HepG2 (cell line): ENCODE results near the gene SH3D19. TPM values are rescaled to one million over a fixed set of nuclear protein-coding genes. Genes with fewer than 3 reads are reported as not detected.
A peak's percentile ranks its signal among the peaks of the same experiment; 100 is the strongest.

Source experiments
- ARNT ChIP-seq: fragments of 450-650 bp; IDR thresholded peaks from 2 replicates; pipeline ENCODE4 v1.6.1; 2017
- EHMT2 ChIP-seq: fragments of 200-600 bp; sonication (generic); IDR thresholded peaks from 2 replicates; pipeline ENCODE4 v1.7.0; 2017; ENCODE audit warnings: antibody characterized with exemption, low read depth, low read length, borderline replicate concordance
- GABPB1 ChIP-seq: IDR thresholded peaks from 2 replicates; pipeline ENCODE4 v1.6.1; 2016; ENCODE audit warnings: mild to moderate bottlenecking, missing genetic modification reagents, moderate library complexity, missing compliant biosample characterization
- GATAD2A ChIP-seq: IDR thresholded peaks from 2 replicates; pipeline ENCODE4 v1.6.1; 2016
- HDAC2 ChIP-seq: sonication (generic); formaldehyde crosslinking; IDR thresholded peaks from 2 replicates; pipeline ENCODE4 v1.4.0; 2020; ENCODE audit warnings: missing genetic modification reagents
- HIVEP1 ChIP-seq: sonication (generic); formaldehyde crosslinking; IDR thresholded peaks from 2 replicates; pipeline ENCODE4 v1.4.0; 2020; ENCODE audit warnings: mild to moderate bottlenecking, missing genetic modification reagents
- KLF12 ChIP-seq: sonication (generic); formaldehyde crosslinking; IDR thresholded peaks from 2 replicates; pipeline ENCODE4 v1.4.0; 2020; ENCODE audit warnings: missing genetic modification reagents, borderline replicate concordance
- MEIS1 ChIP-seq: sonication (generic); formaldehyde crosslinking; IDR thresholded peaks from 2 replicates; pipeline ENCODE4 v1.9.0; 2021; ENCODE audit warnings: mild to moderate bottlenecking, missing genetic modification reagents, moderate library complexity, borderline replicate concordance
- PAWR ChIP-seq: sonication (generic); formaldehyde crosslinking; IDR thresholded peaks from 2 replicates; pipeline ENCODE4 v1.4.0; 2020; ENCODE audit warnings: missing genetic modification reagents, mild to moderate bottlenecking, borderline replicate concordance
- SMARCC2 ChIP-seq: fragments of 450-650 bp; IDR thresholded peaks from 2 replicates; pipeline ENCODE4 v1.6.1; 2017; ENCODE audit warnings: antibody characterized with exemption, mild to moderate bottlenecking
- THAP11 ChIP-seq: IDR thresholded peaks from 2 replicates; pipeline ENCODE4 v1.6.1; 2016; ENCODE audit warnings: missing biosample characterization, missing genetic modification reagents
- ZNF207 ChIP-seq: fragments of 450-650 bp; IDR thresholded peaks from 2 replicates; pipeline ENCODE4 v1.6.1; 2016; ENCODE audit warnings: antibody characterized with exemption, borderline replicate concordance
- ZNF224 ChIP-seq: sonication (generic); formaldehyde crosslinking; IDR thresholded peaks from 2 replicates; pipeline ENCODE4 v1.5.0; 2020; ENCODE audit warnings: mild to moderate bottlenecking, missing genetic modification reagents
- ZNF225 ChIP-seq: sonication (generic); formaldehyde crosslinking; IDR thresholded peaks from 2 replicates; pipeline ENCODE4 v1.4.0; 2020; ENCODE audit warnings: mild to moderate bottlenecking, missing genetic modification reagents
- ZNF274 ChIP-seq: sonication (generic); formaldehyde crosslinking; IDR thresholded peaks from 2 replicates; pipeline ENCODE4 v1.5.1; 2020; ENCODE audit warnings: mild to moderate bottlenecking, missing genetic modification reagents
- ZNF546 ChIP-seq: sonication (generic); formaldehyde crosslinking; conservative IDR thresholded peaks from 2 replicates; pipeline ENCODE4 v1.8.1; 2023; ENCODE audit warnings: mild to moderate bottlenecking, missing genetic modification reagents
- ZSCAN20 ChIP-seq: sonication (generic); formaldehyde crosslinking; IDR thresholded peaks from 2 replicates; pipeline ENCODE4 v1.4.0; 2020; ENCODE audit warnings: missing genetic modification reagents, mild to moderate bottlenecking, borderline replicate concordance
- polyA plus RNA-seq, 8 experiments: library from polyadenylated mRNA; depleted of rRNA in 3 of 8; stranded (reverse) in 7 of 8; unstranded in 1 of 8; fragments of >200 nt; fragmentation: Illumina TruSeq in 4 of 8; extraction: Trizol in 4 of 8; gene quantifications; 2 replicates each; pipeline versions ENCODE4 v1.2.1 to v1.2.3, GENCODE V29; 2011 to 2016; ENCODE audit warnings: low read depth in 4 of 8, missing spikeins in 1 of 8, mixed read lengths in 1 of 8; ENCODE audit not compliant: insufficient read depth in 1 of 8
- total RNA-seq, 5 experiments: library from RNA; depleted of rRNA; stranded (reverse); fragments of >200 nt; fragmentation: Illumina TruSeq; extraction: Trizol; gene quantifications; 2 replicates each; pipeline ENCODE4 v1.2.3, GENCODE V29; 2016; ENCODE audit warnings: low read depth in 1 of 5
- TF ChIP-seq, protein P1 (sequence below): sonication (generic); formaldehyde crosslinking; IDR thresholded peaks from 2 replicates; pipeline ENCODE4 v1.4.0; 2020; ENCODE audit warnings: missing genetic modification reagents
- TF ChIP-seq, protein P2 (sequence below): sonication (generic); formaldehyde crosslinking; IDR thresholded peaks from 2 replicates; pipeline ENCODE4 v1.8.1; 2023; ENCODE audit warnings: missing genetic modification reagents, inconsistent platforms, borderline replicate concordance
- TF ChIP-seq, protein P3 (sequence below): sonication (generic); formaldehyde crosslinking; IDR thresholded peaks from 2 replicates; pipeline ENCODE4 v1.4.0; 2020; ENCODE audit warnings: mild to moderate bottlenecking, missing genetic modification reagents
- TF ChIP-seq, protein P4 (sequence below): sonication (generic); formaldehyde crosslinking; conservative IDR thresholded peaks from 2 replicates; pipeline ENCODE4 v1.8.1; 2023; ENCODE audit warnings: missing genetic modification reagents
- TF ChIP-seq, protein P5 (sequence below): sonication (generic); formaldehyde crosslinking; IDR thresholded peaks from 2 replicates; pipeline ENCODE4 v1.4.0; 2020; ENCODE audit warnings: missing genetic modification reagents
- TF ChIP-seq, protein P6 (sequence below): sonication (generic); formaldehyde crosslinking; IDR thresholded peaks from 2 replicates; pipeline ENCODE4 v1.4.0; 2020; ENCODE audit warnings: missing genetic modification reagents; ENCODE audit errors: not compliant biosample characterization

Gene SH3D19
- total and polyA plus RNA-seq, 2 of the 13 experiments (the other 11 are each of a cell fraction or from before 2014, with no cell fraction given) = 31.2 to 38.0 TPM

DNA sequence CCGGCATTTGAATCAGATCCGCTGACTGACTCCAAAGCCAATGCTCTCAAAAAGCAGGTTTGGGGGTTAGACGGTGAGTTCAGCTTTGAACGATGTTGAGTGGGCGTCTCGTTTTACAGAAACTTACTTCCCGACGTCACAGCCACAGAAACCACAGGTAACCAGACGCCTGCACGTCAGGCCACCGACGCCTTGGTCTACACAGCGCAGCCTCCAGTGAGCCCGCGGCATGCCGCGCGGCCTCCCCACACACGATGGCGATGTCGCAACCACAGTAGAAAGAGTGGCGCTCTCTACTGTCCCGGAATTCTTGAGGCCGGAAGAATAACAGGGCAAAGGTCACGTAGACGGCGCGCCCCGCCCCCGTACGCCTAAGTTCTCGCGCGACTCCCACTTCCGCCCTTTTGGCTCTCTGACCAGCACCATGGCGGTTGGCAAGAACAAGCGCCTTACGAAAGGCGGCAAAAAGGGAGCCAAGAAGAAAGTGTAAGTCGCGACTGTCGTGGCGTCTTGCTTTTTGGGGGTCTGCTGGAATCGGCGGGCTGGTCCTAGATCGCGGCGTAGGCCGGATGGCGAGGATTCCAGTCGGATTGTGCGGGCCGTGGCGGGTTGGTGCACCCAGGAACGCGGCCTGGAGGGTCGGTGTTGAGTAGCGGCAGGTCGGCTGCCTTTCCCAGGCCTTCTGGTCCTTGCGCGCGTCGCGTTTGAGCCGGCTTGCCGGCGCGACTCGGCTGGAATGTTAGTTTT is 226.0 kb downstream of the SH3D19 start, which contains the start of gene RPS3A (continued):
- TF ChIP-seq, protein P1, sequence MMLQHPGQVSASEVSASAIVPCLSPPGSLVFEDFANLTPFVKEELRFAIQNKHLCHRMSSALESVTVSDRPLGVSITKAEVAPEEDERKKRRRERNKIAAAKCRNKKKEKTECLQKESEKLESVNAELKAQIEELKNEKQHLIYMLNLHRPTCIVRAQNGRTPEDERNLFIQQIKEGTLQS = no peak
- TF ChIP-seq ZNF207 = no peak
- TF ChIP-seq, protein P2, sequence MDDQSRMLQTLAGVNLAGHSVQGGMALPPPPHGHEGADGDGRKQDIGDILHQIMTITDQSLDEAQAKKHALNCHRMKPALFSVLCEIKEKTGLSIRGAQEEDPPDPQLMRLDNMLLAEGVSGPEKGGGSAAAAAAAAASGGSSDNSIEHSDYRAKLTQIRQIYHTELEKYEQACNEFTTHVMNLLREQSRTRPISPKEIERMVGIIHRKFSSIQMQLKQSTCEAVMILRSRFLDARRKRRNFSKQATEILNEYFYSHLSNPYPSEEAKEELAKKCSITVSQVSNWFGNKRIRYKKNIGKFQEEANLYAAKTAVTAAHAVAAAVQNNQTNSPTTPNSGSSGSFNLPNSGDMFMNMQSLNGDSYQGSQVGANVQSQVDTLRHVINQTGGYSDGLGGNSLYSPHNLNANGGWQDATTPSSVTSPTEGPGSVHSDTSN (CRISPR knock-in tag) = no peak; the same call in 1 of the 2 replicates
- no peak for TF ChIP-seq ZSCAN20
- peak; percentile 92; the same call in 1 of the 2 replicates for TF ChIP-seq ZNF225 (CRISPR knock-in tag)
- TF ChIP-seq, protein P3, sequence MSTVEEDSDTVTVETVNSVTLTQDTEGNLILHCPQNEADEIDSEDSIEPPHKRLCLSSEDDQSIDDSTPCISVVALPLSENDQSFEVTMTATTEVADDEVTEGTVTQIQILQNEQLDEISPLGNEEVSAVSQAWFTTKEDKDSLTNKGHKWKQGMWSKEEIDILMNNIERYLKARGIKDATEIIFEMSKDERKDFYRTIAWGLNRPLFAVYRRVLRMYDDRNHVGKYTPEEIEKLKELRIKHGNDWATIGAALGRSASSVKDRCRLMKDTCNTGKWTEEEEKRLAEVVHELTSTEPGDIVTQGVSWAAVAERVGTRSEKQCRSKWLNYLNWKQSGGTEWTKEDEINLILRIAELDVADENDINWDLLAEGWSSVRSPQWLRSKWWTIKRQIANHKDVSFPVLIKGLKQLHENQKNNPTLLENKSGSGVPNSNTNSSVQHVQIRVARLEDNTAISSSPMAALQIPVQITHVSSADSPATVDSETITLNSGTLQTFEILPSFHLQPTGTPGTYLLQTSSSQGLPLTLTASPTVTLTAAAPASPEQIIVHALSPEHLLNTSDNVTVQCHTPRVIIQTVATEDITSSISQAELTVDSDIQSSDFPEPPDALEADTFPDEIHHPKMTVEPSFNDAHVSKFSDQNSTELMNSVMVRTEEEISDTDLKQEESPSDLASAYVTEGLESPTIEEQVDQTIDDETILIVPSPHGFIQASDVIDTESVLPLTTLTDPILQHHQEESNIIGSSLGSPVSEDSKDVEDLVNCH = no peak
- TF ChIP-seq, protein P4, sequence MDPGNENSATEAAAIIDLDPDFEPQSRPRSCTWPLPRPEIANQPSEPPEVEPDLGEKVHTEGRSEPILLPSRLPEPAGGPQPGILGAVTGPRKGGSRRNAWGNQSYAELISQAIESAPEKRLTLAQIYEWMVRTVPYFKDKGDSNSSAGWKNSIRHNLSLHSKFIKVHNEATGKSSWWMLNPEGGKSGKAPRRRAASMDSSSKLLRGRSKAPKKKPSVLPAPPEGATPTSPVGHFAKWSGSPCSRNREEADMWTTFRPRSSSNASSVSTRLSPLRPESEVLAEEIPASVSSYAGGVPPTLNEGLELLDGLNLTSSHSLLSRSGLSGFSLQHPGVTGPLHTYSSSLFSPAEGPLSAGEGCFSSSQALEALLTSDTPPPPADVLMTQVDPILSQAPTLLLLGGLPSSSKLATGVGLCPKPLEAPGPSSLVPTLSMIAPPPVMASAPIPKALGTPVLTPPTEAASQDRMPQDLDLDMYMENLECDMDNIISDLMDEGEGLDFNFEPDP (CRISPR knock-in tag) = peak; percentile 78; the same call in 1 of the 2 replicates
- peak; percentile 92 for TF ChIP-seq ZNF274 (CRISPR knock-in tag)
- TF ChIP-seq PAWR = no peak
- TF ChIP-seq GABPB1 = peak; percentile 99
- TF ChIP-seq SMARCC2 = no peak
- TF ChIP-seq MEIS1 (CRISPR knock-in tag) = no peak
- peak; percentile 98 for TF ChIP-seq ZNF224 (CRISPR knock-in tag)
- TF ChIP-seq KLF12 (CRISPR knock-in tag) = peak; percentile 63; the same call in 1 of the 2 replicates
- TF ChIP-seq HDAC2 (CRISPR knock-in tag) = peak; percentile 89
- TF ChIP-seq GATAD2A (CRISPR knock-in tag) = peak; percentile 72
- TF ChIP-seq EHMT2 = no peak
- TF ChIP-seq THAP11 (CRISPR knock-in tag) = peak; percentile 97
- TF ChIP-seq HIVEP1 (CRISPR knock-in tag) = peak; percentile 89
- TF ChIP-seq ARNT = no peak
- TF ChIP-seq, protein P5, sequence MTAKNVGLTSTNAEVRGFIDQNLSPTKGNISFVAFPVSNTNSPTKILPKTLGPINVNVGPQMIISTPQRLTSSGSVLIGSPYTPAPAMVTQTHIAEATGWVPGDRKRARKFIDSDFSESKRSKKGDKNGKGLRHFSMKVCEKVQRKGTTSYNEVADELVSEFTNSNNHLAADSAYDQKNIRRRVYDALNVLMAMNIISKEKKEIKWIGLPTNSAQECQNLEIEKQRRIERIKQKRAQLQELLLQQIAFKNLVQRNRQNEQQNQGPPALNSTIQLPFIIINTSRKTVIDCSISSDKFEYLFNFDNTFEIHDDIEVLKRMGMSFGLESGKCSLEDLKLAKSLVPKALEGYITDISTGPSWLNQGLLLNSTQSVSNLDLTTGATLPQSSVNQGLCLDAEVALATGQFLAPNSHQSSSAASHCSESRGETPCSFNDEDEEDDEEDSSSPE (CRISPR knock-in tag) = peak; percentile 70
- TF ChIP-seq, protein P6, sequence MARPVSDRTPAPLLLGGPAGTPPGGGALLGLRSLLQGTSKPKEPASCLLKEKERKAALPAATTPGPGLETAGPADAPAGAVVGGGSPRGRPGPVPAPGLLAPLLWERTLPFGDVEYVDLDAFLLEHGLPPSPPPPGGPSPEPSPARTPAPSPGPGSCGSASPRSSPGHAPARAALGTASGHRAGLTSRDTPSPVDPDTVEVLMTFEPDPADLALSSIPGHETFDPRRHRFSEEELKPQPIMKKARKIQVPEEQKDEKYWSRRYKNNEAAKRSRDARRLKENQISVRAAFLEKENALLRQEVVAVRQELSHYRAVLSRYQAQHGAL = no peak
- peak; percentile 95; the same call in 1 of the 2 replicates for TF ChIP-seq ZNF546
